ENCODE measurements around the gene ALK. TPM values are rescaled to one million over a fixed set of nuclear protein-coding genes. Genes with fewer than 3 reads are reported as not detected.

The ALK gene
- total RNA-seq, 1 donor from 2014 or later: 9.6 TPM

- Mint-ChIP-seq H3K9me3 (ENCODE audit: unreplicated experiment) (peaks cover 3% of the 10 kb centered on the region), H3K36me3 (ENCODE audit: unreplicated experiment) (no peaks in the 10 kb centered on the region), H3K4me1 (ENCODE audit: low read depth, unreplicated experiment) (peaks cover 25% of the 10 kb centered on the region), H3K4me3 (ENCODE audit: unreplicated experiment) (no peak overlapping the region), H3K27ac (ENCODE audit: unreplicated experiment) (no peak overlapping the region), H3K27me3 (ENCODE audit: unreplicated experiment) (no peaks in the 10 kb centered on the region)
- no peak for DNase-seq
- no peak for TF ChIP-seq CTCF (IDR thresholded peaks at IDR 0.05; ENCODE audit: partially characterized antibody, unreplicated experiment)
These were observed 180.3 kb downstream of the ALK start for GRCh38 chr2:29741132-29741531.

- Mint-ChIP-seq H3K27ac (ENCODE audit: unreplicated experiment) (no peak overlapping the region), H3K4me3 (ENCODE audit: unreplicated experiment) (no peak overlapping the region), H3K4me1 (ENCODE audit: low read depth, unreplicated experiment) (peaks cover 7% of the 10 kb centered on the region), H3K36me3 (ENCODE audit: unreplicated experiment) (no peaks in the 10 kb centered on the region), H3K9me3 (ENCODE audit: unreplicated experiment) (peaks cover 2% of the 10 kb centered on the region), H3K27me3 (ENCODE audit: unreplicated experiment) (no peaks in the 10 kb centered on the region)
- TF ChIP-seq CTCF (IDR thresholded peaks at IDR 0.05; ENCODE audit: partially characterized antibody, unreplicated experiment): no peak
- no peak for DNase-seq
These were observed 187.4 kb downstream of the ALK start for GRCh38 chr2:29733965-29734364.

- TF ChIP-seq CTCF (IDR thresholded peaks at IDR 0.05; ENCODE audit: partially characterized antibody, unreplicated experiment): no peak
- no peak for DNase-seq
- Mint-ChIP-seq H3K27ac (ENCODE audit: unreplicated experiment) (no peak overlapping the region), H3K4me1 (ENCODE audit: low read depth, unreplicated experiment) (peaks cover 7% of the 10 kb centered on the region), H3K9me3 (ENCODE audit: unreplicated experiment) (no peaks in the 10 kb centered on the region), H3K27me3 (ENCODE audit: unreplicated experiment) (no peaks in the 10 kb centered on the region), H3K4me3 (ENCODE audit: unreplicated experiment) (no peak overlapping the region), H3K36me3 (ENCODE audit: unreplicated experiment) (no peaks in the 10 kb centered on the region)
These were observed 188.2 kb downstream of the ALK start for GRCh38 chr2:29733213-29733612.

- no peak overlapping the region for H3K27ac Mint-ChIP-seq (ENCODE audit: unreplicated experiment)
- H3K4me1 Mint-ChIP-seq (ENCODE audit: low read depth, unreplicated experiment): peaks cover 7% of the 10 kb centered on the region
- no peak overlapping the region for H3K4me3 Mint-ChIP-seq (ENCODE audit: unreplicated experiment)
- no peaks in the 10 kb centered on the region for H3K27me3 Mint-ChIP-seq (ENCODE audit: unreplicated experiment)
- no peaks in the 10 kb centered on the region for H3K36me3 Mint-ChIP-seq (ENCODE audit: unreplicated experiment)
- H3K9me3 Mint-ChIP-seq (ENCODE audit: unreplicated experiment): no peaks in the 10 kb centered on the region
- no peak for DNase-seq
- TF ChIP-seq CTCF (IDR thresholded peaks at IDR 0.05; ENCODE audit: partially characterized antibody, unreplicated experiment): no peak
These were observed 189.4 kb downstream of the ALK start for GRCh38 chr2:29731948-29732347.

GRCh38 chr2:29729932-29730331 is 191.5 kb downstream of the ALK start:
- H3K4me1 Mint-ChIP-seq (ENCODE audit: low read depth, unreplicated experiment): peaks cover 7% of the 10 kb centered on the region
- H3K9me3 Mint-ChIP-seq (ENCODE audit: unreplicated experiment): no peaks in the 10 kb centered on the region
- H3K36me3 Mint-ChIP-seq (ENCODE audit: unreplicated experiment): no peaks in the 10 kb centered on the region
- no peak overlapping the region for H3K4me3 Mint-ChIP-seq (ENCODE audit: unreplicated experiment)
- no peak overlapping the region for H3K27ac Mint-ChIP-seq (ENCODE audit: unreplicated experiment)
- no peak for DNase-seq
- TF ChIP-seq CTCF (IDR thresholded peaks at IDR 0.05; ENCODE audit: partially characterized antibody, unreplicated experiment): no peak
- peaks cover 2% of the 10 kb centered on the region for H3K27me3 Mint-ChIP-seq (ENCODE audit: unreplicated experiment)

Data from glutamatergic neuron (in vitro differentiated cells).